Choroid plexus epithelial cell (primary cell): ENCODE results near the gene ABCB1.
"Not testable (repeated sequence)": the region's sequence is repeated elsewhere in the genome, so short reads cannot be mapped to it uniquely, and the experiment has no call there.

Experiments
- DNase-seq: peaks from one replicate; pipeline ENCODE4 v3.0.0-alpha.2; 2010; ENCODE audit warnings: low read depth
- H3K4me3 ChIP-seq: 2 replicates; pipeline ENCODE4 v1.5.1; 2011; ENCODE audit warnings: low read depth, mild to moderate bottlenecking, control low read depth, low read length, moderate library complexity
- CTCF ChIP-seq: conservative IDR thresholded peaks from 2 replicates; pipeline ENCODE4 v1.5.1; 2011; ENCODE audit warnings: low read depth, mild to moderate bottlenecking, control low read depth, inconsistent platforms, low read length, moderate library complexity

The ABCB1 gene

GRCh38 chr7:87463982-87464381, 136.7 kb downstream of the ABCB1 start:
- H3K4me3 ChIP-seq, result no peak overlapping the region
- DNase-seq, result no peak
- TF ChIP-seq CTCF, result no peak

GRCh38 chr7:87460444-87460843, 140.2 kb downstream of the ABCB1 start:
- H3K4me3 ChIP-seq, DNase-seq: not testable (repeated sequence)

GRCh38 chr7:87459941-87460340, 140.7 kb downstream of the ABCB1 start:
- no peak for DNase-seq
- H3K4me3 ChIP-seq, result no peak overlapping the region
- no peak for TF ChIP-seq CTCF

- DNase-seq, result no peak
- no peak overlapping the region for H3K4me3 ChIP-seq
- no peak for TF ChIP-seq CTCF
Observed at GRCh38 chr7:87458148-87458547, 142.5 kb downstream of the ABCB1 start.

GRCh38 chr7:87456247-87456646, 144.4 kb downstream of the ABCB1 start:
- TF ChIP-seq CTCF, result no peak
- DNase-seq, result no peak
- H3K4me3 ChIP-seq, result no peak overlapping the region
